Measurements from ENCODE around the gene GASK1A.

Gene GASK1A

GRCh38 chr3:43077707-43078106 lies 98.6 kb downstream of the GASK1A start:
- Histone ChIP-seq H3K4me1 (ENCODE audit: insufficient read depth, low read length) (no peaks in the 10 kb centered on the region), H3K36me3 (ENCODE audit: insufficient read depth, low read length) (peaks cover 39% of the 10 kb centered on the region), H3K4me2 (ENCODE audit: insufficient read depth, low read length) (no peak overlapping the region), H4K20me1 (ENCODE audit: insufficient read depth, low read length) (peaks cover 7% of the 10 kb centered on the region; the same call in 1 of the 2 replicates), H3K4me3 (ENCODE audit: low read depth in 1 of 2, low read length in 2 of 2) (no peak overlapping the region), H3K9ac (ENCODE audit: low read depth, low read length) (no peak overlapping the region), H3K79me2 (ENCODE audit: insufficient read depth, low read length) (no peaks in the 10 kb centered on the region), H3K27me3 (ENCODE audit: insufficient read depth, low read length, poor library complexity) (no peaks in the 10 kb centered on the region), H3K27ac (ENCODE audit: low read length) (no peak overlapping the region), H3K9me3 (ENCODE audit: insufficient read depth, low read length, severe bottlenecking) (peaks cover 8% of the 10 kb centered on the region), H2AFZ (ENCODE audit: low read depth, low read length) (no peak overlapping the region)
- no peak for TF ChIP-seq CTCF (IDR thresholded peaks at IDR 0.05; ENCODE audit: borderline replicate concordance, extremely low read depth, low read length, poor library complexity, severe bottlenecking)
- ATAC-seq (ENCODE audit: insufficient read depth, low read depth): no peak
- DNase-seq: no peak

GRCh38 chr3:43079536-43080332 lies 100.6 kb downstream of the GASK1A start:
- Histone ChIP-seq H3K79me2 (ENCODE audit: insufficient read depth, low read length) (no peaks in the 10 kb centered on the region), H3K27ac (ENCODE audit: low read length) (no peak overlapping the region), H3K4me3 (ENCODE audit: low read depth in 1 of 2, low read length in 2 of 2) (no peak overlapping the region), H3K27me3 (ENCODE audit: insufficient read depth, low read length, poor library complexity) (no peaks in the 10 kb centered on the region), H4K20me1 (ENCODE audit: insufficient read depth, low read length) (peaks cover 7% of the 10 kb centered on the region; the same call in 1 of the 2 replicates), H3K9me3 (ENCODE audit: insufficient read depth, low read length, severe bottlenecking) (peaks cover 17% of the 10 kb centered on the region), H3K36me3 (ENCODE audit: insufficient read depth, low read length) (peaks cover 41% of the 10 kb centered on the region), H3K9ac (ENCODE audit: low read depth, low read length) (no peak overlapping the region), H2AFZ (ENCODE audit: low read depth, low read length) (no peak overlapping the region), H3K4me1 (ENCODE audit: insufficient read depth, low read length) (no peaks in the 10 kb centered on the region), H3K4me2 (ENCODE audit: insufficient read depth, low read length) (no peak overlapping the region)
- no peak for TF ChIP-seq CTCF (IDR thresholded peaks at IDR 0.05; ENCODE audit: borderline replicate concordance, extremely low read depth, low read length, poor library complexity, severe bottlenecking)
- TF ChIP-seq EZH2 (IDR thresholded peaks at IDR 0.05; ENCODE audit: borderline replicate concordance, low read depth, low read length, severe bottlenecking): no peak
- no peak for DNase-seq
- ATAC-seq (ENCODE audit: insufficient read depth, low read depth): no peak

GRCh38 chr3:43080726-43081568 lies 101.8 kb downstream of the GASK1A start:
- Histone ChIP-seq H3K4me1 (ENCODE audit: insufficient read depth, low read length) (no peaks in the 10 kb centered on the region), H3K36me3 (ENCODE audit: insufficient read depth, low read length) (peaks cover 45% of the 10 kb centered on the region)

More at GRCh38 chr3:43080726-43081568, 101.8 kb downstream of the GASK1A start:
- TF ChIP-seq CTCF (IDR thresholded peaks at IDR 0.05; ENCODE audit: borderline replicate concordance, extremely low read depth, low read length, poor library complexity, severe bottlenecking) (no peak), EZH2 (IDR thresholded peaks at IDR 0.05; ENCODE audit: borderline replicate concordance, low read depth, low read length, severe bottlenecking) (no peak)
- 0 out of 2 replicates have a peak, but pooled peaks cover under 1% of the 10 kb centered on the region for H3K79me2 ChIP-seq (ENCODE audit: insufficient read depth, low read length)
- H3K4me2 ChIP-seq (ENCODE audit: insufficient read depth, low read length): no peak overlapping the region
- H3K4me3 ChIP-seq (ENCODE audit: low read depth in 1 of 2, low read length in 2 of 2): no peak overlapping the region
- no peak for ATAC-seq (ENCODE audit: insufficient read depth, low read depth)
- no peak overlapping the region for H2AFZ ChIP-seq (ENCODE audit: low read depth, low read length)
- H3K27ac ChIP-seq (ENCODE audit: low read length): no peak overlapping the region
- no peaks in the 10 kb centered on the region for H3K27me3 ChIP-seq (ENCODE audit: insufficient read depth, low read length, poor library complexity)
- no peak overlapping the region for H3K9ac ChIP-seq (ENCODE audit: low read depth, low read length)
- H3K9me3 ChIP-seq (ENCODE audit: insufficient read depth, low read length, severe bottlenecking): peaks cover 19% of the 10 kb centered on the region
- peaks cover 5% of the 10 kb centered on the region; the same call in 1 of the 2 replicates for H4K20me1 ChIP-seq (ENCODE audit: insufficient read depth, low read length)
- DNase-seq: no peak
